SIG-M5 (cell line): ENCODE measurements around the gene SF3B4.
A peak's percentile ranks its signal among the peaks of the same experiment; 100 is the strongest.
"Not testable (repeated sequence)": the region's sequence is repeated elsewhere in the genome, so short reads cannot be mapped to it uniquely, and the experiment has no call there.

Experiments used
- DNase-seq: peaks from one replicate; lab custom pipeline; 2025; lab: John Stamatoyannopoulos, UW

SF3B4 gene

DNA sequence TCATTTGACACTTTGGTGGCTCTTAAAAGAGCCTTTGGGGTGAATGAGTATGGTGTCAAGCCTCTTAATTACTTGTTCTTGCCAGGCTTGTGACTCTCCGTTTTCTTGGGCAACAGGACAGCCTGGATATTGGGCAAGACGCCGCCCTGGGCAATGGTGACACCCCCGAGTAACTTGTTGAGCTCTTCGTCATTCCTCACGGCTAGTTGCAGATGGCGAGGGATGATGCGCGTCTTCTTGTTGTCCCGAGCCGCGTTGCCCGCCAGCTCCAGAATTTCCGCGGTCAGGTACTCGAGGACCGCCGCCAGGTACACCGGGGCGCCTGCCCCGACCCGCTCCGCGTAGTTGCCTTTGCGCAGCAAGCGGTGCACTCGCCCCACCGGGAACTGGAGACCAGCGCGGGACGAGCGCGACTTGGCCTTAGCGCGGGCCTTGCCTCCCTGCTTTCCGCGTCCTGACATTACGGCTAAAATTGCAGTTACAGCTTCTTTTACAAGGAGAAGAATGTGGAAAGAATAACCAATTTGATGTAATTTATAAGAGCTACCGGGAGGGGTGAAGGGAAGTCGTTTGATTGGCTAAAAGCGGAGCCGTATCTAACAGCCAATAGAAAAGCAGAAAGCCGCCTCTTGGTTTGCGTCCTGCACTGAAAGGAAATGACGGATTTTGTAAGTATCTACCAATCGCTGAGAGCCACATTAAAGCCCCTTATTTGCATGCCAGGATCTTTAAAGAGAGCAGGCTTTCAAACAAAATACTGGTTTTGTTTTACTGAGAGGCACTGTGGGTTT, 40.0 kb downstream of the SF3B4 start:
- DNase-seq: peak; percentile 100

- not testable (repeated sequence) for DNase-seq
Observed at GRCh38 chr1:149887196-149887455, 40.5 kb downstream of the SF3B4 start.

GRCh38 chr1:149886396-149887195, 41.0 kb downstream of the SF3B4 start:
- peak; percentile 99 for DNase-seq

DNA sequence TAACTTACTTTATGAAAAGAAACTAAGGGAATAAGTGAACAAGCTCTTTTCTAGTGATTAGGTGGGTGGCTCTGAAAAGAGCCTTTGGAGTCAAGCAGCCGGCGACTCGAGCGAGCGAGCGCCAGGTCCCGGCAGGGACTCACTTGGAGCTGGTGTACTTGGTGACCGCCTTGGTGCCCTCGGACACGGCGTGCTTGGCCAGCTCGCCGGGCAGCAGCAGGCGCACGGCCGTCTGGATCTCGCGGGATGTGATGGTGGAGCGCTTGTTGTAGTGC, 41.5 kb downstream of the SF3B4 start:
- not testable (repeated sequence) for DNase-seq

GRCh38 chr1:149885339-149886120, 42.1 kb downstream of the SF3B4 start:
- peak; percentile 87 for DNase-seq

- DNase-seq: peak; percentile 93
Observed at GRCh38 chr1:149884433-149885338, 42.9 kb downstream of the SF3B4 start.

DNA sequence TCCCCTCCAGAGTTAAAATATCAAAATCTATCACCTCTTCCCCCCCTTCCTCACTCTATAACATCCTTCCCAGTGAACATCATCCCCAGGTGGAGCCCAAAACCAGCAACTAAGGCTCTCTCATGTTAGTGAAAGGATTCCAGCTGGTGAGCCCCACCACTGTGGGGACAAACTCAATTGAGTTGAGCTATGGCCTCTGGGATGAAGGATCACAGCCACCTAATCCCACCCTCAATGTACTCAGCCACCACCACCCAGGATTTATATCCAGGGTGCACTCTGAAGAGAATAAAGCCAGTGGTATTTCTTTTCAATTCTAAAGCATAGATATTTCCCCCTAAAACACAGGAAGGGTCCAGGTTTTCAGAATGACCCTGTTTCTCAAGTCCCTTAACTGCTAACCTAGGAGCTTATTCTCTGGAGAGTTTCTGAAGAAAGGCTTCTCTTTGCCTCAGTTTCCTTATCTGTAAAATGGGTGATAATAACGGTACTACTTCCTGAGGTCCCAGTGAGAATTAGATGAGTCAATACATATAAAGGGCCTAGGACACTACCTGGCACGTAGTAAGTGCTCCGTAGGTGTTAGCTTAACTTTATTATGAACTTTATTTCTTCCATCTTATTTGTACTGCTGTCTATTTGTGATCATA, 43.9 kb downstream of the SF3B4 start:
- DNase-seq: no peak

GRCh38 chr1:149881876-149882275, 45.7 kb downstream of the SF3B4 start:
- no peak for DNase-seq

GRCh38 chr1:149879556-149879955, 48.0 kb downstream of the SF3B4 start:
- no peak for DNase-seq

- no peak for DNase-seq
Observed at GRCh38 chr1:149877211-149877946, 50.2 kb downstream of the SF3B4 start.
